D721Med (cell line): ENCODE data around the gene EMILIN2.

Experiments
- DNase-seq: peaks from one replicate; pipeline ENCODE4 v3.0.0; 2011; ENCODE audit warnings: low spot score; ENCODE audit not compliant: insufficient read length
- FAIRE-seq: peaks from 2 replicates; lab custom pipeline; 2011; peaks lifted over from hg19 to GRCh38; lab: Jason Lieb, UNC
- TF ChIP-seq, protein P1 (sequence below): IDR thresholded peaks from 2 replicates; pipeline ENCODE4 v1.5.1; 2012; ENCODE audit warnings: mild to moderate bottlenecking, control low read depth; ENCODE audit not compliant: insufficient read depth; ENCODE audit errors: missing control alignments

Gene EMILIN2

DNA sequence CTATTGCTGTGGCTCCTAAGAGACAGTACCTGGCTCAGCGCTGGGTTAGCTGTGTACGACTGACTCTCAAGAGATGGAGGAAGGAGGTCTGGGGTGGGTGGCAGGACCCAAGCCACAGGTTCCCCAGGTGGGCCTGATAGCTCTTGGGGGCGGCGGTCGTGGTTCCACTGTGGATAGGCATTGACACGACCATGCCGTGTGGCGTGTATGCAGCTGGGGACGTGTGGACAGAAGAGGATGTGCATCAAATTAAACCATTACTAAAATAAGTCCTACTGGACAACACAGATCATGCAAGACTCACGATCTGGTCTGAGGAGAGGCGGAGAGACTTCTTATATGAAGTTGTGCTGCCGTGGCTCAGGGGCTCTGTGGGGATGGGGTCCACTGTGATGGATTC is 78.1 kb downstream of the EMILIN2 start:
- TF ChIP-seq, protein P1, sequence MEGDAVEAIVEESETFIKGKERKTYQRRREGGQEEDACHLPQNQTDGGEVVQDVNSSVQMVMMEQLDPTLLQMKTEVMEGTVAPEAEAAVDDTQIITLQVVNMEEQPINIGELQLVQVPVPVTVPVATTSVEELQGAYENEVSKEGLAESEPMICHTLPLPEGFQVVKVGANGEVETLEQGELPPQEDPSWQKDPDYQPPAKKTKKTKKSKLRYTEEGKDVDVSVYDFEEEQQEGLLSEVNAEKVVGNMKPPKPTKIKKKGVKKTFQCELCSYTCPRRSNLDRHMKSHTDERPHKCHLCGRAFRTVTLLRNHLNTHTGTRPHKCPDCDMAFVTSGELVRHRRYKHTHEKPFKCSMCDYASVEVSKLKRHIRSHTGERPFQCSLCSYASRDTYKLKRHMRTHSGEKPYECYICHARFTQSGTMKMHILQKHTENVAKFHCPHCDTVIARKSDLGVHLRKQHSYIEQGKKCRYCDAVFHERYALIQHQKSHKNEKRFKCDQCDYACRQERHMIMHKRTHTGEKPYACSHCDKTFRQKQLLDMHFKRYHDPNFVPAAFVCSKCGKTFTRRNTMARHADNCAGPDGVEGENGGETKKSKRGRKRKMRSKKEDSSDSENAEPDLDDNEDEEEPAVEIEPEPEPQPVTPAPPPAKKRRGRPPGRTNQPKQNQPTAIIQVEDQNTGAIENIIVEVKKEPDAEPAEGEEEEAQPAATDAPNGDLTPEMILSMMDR = no peak
- DNase-seq (no peak), FAIRE-seq (no peak)

DNA sequence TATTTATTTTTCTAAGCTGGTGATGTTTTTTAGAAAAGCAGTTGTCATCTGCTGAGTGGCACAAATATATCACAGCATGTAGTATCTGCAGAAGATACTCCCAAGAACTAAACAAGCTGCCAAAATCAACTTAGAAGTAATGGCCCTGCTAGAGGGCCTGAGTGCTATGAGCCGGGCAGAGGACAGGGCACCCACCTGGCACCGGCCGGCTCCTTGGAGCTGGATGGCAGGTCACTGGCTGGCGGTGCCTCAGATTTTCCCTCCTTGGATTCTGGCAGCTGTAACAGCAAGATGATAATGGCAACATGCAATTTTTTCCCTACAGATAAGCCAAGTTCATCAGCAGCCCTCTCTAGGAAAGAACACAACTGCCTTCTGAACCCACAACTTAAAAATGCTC is 79.7 kb downstream of the EMILIN2 start:
- TF ChIP-seq, protein P1 = no peak
- no peak for FAIRE-seq
- DNase-seq = no peak

DNA sequence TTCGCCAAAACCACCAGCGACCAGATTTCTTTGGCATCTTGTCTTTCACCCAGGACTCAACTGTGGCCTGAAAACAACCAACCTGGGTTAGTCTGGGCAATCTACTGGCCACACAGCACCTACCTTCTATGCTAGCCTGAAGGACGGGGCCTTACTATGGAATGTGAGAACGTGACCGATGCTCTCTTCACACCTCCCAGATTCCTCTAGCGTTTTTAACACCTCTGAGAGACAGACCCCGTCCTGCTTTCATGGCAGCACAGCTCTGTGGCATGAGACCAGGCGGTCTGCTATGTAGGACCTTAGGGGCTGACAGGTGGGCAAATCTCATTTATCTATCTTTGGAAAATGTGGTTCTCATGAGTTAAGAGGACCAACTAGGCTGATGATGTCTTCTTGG is 80.9 kb downstream of the EMILIN2 start:
- TF ChIP-seq, protein P1 = no peak
- FAIRE-seq = no peak
- no peak for DNase-seq

DNA sequence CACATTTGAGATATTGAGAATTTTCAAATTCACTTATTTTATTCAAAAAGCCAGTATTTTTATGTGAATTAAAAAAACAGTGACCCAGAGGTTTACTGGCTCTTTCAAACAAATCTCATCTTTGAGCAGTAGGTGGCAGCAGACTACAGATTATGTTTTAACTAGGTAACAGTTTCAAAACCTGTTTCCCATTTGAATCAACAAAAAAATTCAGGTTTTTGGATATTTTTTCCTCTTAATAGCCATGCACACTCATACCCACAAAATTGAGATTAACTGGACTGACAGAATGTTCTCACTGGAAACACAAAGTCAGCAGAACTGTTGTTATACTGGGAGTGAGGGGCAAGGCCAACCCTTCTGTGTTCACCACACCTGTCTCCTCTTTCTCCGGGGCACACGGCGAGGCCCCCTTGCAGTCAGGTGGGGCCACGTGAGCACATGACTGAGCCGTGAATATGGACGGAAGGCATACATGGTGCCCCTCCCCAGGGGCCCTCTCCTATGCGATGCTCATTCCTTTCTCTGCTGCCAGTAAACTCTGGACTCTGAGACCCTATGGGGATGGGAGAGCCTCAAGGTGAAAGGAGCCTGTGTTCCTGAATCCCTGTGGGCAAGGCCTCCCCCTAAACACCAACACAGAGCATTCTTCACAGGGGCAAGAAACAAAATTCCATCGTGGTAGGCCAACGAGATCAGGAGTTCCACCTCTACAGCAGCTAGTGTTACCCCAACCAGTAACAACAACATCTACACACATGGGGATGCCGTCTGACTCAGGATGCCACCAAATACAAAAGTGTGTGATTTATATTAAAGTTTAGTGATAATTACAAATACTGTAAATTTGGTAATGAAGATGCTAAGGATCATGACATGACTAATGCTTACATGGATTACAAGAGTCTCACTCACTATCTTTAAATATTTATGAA is 85.7 kb downstream of the EMILIN2 start:
- DNase-seq = no peak
- peak; percentile 92 for FAIRE-seq
- TF ChIP-seq, protein P1 = peak; percentile 76

DNA sequence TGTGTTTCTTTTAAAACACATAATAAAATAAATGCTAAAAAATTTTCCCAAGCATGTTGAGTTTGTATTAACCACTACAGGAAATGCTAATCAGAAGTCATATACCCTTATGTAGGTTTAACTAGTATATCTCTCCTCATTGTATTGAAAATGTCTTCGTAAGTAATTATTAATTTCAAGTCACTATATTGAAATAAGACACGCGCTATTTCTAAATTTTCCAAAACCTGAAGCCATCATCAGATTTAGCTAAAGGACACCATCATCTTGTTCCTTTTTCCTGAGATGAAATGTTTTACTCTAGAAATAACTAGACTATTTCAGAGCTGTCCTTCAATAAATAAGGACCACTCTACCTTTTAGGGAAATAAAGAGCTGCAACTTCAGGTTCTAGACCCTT is 87.2 kb downstream of the EMILIN2 start:
- TF ChIP-seq, protein P1 = no peak
- DNase-seq (no peak), FAIRE-seq (no peak)

DNA sequence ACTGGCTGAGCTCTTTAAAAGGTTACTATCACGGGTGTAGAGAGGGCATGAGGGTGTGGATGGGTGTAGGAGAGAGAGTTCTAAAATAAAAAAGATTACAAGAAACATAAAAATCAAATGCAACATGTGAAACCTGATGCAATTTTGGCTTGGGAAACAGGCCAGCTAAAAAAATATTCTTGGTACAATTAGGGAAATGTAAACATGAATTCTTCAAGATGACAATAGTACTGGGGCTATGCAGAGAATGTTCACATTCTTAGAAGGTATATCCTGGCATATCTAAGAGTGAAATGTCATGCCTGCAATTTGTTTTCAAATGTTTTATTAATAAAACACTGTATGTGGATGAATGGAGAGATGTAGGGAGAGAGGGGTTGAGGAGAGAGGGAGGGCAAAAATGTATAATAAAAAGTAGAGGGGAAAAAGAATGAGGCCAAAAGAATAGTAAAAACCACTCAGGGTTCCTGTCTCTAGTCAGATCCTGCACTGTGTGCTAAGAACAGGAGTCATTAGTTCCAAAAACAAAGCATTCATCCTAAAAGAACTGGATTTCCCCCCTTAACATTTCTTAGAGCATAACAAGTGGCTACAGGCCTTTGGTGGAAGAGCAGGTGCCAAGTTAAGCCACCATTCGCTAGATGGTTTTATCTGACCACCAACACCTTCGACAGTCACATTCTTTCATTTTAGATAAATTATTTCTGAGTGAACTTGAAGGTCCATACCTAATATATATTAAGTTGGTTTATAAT is 88.8 kb downstream of the EMILIN2 start:
- no peak for FAIRE-seq
- TF ChIP-seq, protein P1 = no peak
- no peak for DNase-seq

DNA sequence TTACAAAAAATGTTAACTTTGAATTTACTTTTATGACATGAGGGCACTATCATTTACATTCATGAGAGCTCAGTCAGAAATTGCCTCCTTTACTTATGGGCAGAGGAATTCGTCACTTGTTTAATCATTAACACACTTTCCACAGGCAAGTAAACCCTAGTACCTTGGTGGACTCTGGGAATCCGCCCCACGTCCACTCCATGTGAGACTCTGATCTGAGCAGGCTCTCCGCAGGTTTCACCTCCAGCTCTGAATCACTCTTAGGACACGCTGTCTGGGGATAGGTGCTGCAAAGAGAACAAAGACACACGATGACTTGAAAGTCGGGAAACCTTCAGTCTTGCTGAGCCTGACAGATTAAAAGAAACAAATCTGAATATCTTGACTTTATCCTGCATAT is 92.5 kb downstream of the EMILIN2 start:
- TF ChIP-seq, protein P1 = no peak
- FAIRE-seq = no peak
- no peak for DNase-seq
